Gastrocnemius medialis (tissue), 4 donors: ENCODE data around the gene RPS14. TPM values are rescaled to one million over a fixed set of nuclear protein-coding genes. Genes with fewer than 3 reads are reported as not detected.
A peak's percentile ranks its signal among the peaks of the same experiment; 100 is the strongest.

Source experiments
- ATAC-seq, 2 donors: fragments of 150-250 bp; one replicate each; pipeline ENCODE4 v1.9.1; 2016
- DNase-seq, 2 donors: peaks; one replicate each; pipeline ENCODE4 v3.0.0-alpha.2; 2019
- H3K27ac ChIP-seq, 4 donors: fragments of 200-600 bp; sonication (generic); 1 replicate in 1 of 4; 2 replicates in 3 of 4; pipeline ENCODE4 v1.5.1; 2016 to 2018; ENCODE audit warnings: mild to moderate bottlenecking in 2 of 4, moderate library complexity in 1 of 4
- H3K27me3 ChIP-seq, 3 donors: fragments of 200-600 bp; sonication (generic) in 2 of 3; 1 replicate in 1 of 3; 2 replicates in 2 of 3; pipeline versions ENCODE4 v1.5.1 to v1.6.0; 2016 to 2019; ENCODE audit warnings: mild to moderate bottlenecking in 1 of 3, moderate library complexity in 1 of 3
- H3K36me3 ChIP-seq, 2 donors: fragments of 200-600 bp; sonication (generic) in 1 of 2; one replicate each; pipeline ENCODE4 v1.5.1; 2017 to 2018
- H3K4me1 ChIP-seq, 2 donors: fragments of 200-600 bp; sonication (generic) in 1 of 2; one replicate each; pipeline ENCODE4 v1.5.1; 2016 to 2017; ENCODE audit warnings: mild to moderate bottlenecking in 2 of 2
- H3K4me3 ChIP-seq, 4 donors: fragments of 200-600 bp; sonication (generic) in 3 of 4; 1 replicate in 1 of 4; 2 replicates in 3 of 4; pipeline ENCODE4 v1.5.1; 2016 to 2019; ENCODE audit warnings: mild to moderate bottlenecking in 2 of 4
- H3K9me3 ChIP-seq, 3 donors: fragments of 200-600 bp; sonication (generic) in 2 of 3; 1 replicate in 1 of 3; 2 replicates in 2 of 3; pipeline ENCODE4 v1.5.1; 2016 to 2019
- CTCF ChIP-seq, 5 experiments: fragments of 450-650 bp in 3 of 5; fragments of 200-600 bp in 2 of 5; sonication (generic) in 2 of 5; IDR thresholded peaks in 4 of 5; conservative IDR thresholded peaks in 1 of 5; 1 replicate in 4 of 5; 2 replicates in 1 of 5; pipeline ENCODE4 v1.5.1; 2016 to 2019; ENCODE audit warnings: antibody characterized with exemption in 5 of 5, mild to moderate bottlenecking in 3 of 5, moderate library complexity in 3 of 5
- POLR2A ChIP-seq, 2 donors: fragments of 450-650 bp; IDR thresholded peaks; one replicate each; pipeline ENCODE4 v1.6.1; 2017; ENCODE audit warnings: antibody characterized with exemption in 2 of 2, mild to moderate bottlenecking in 2 of 2, moderate library complexity in 2 of 2
- in situ Hi-C, 4 donors: fragments of 200-750 bp; cut with MboI; loops; one replicate each; pipeline versions ENCODE4 v1.15.0 to v1.8.0; 2017; ENCODE audit warnings: low sequenced_read_pairs in 4 of 4
- intact Hi-C: fragments of 100-400 bp; cut with DNase I; formaldehyde crosslinking; loops from one replicate; pipeline ENCODE4 v1.15.1; 2023; ENCODE audit warnings: low total_unique reads
- total RNA-seq, 4 donors: library from RNA; depleted of rRNA; stranded (reverse); fragments of >200 nt; gene quantifications; one replicate each; pipeline versions ENCODE4 v1.1.0 to v1.2.3, GENCODE V29; 2016

RPS14 gene
- total RNA-seq, 4 donors from 2014 or later, result 1,865 to 2,215 (median 2,024) TPM

GRCh38 chr5:150488519-150489359 is 39.2 kb upstream of the RPS14 start:
- intact Hi-C loops (no loop called here), in situ Hi-C loops (no loop called here)
- TF ChIP-seq POLR2A (IDR thresholded peaks at IDR 0.05), result no peak
- no peak for TF ChIP-seq CTCF (IDR thresholded peaks at IDR 0.05 in 4 of 5, conservative IDR thresholded peaks at IDR 0.05 in 1 of 5)
- Histone ChIP-seq H3K27me3 (no peaks in the 10 kb centered on the region), H3K27ac (peak overlapping the region; percentile 83 to 98 (median 95)), H3K9me3 (no peaks in the 10 kb centered on the region), H3K4me1 (peaks cover 57 to 58% of the 10 kb centered on the region in 2 donors), H3K36me3 (no peaks in the 10 kb centered on the region), H3K4me3 (peak overlapping the region in 3 of 4 donors; percentile 17 to 100 (median 80))
- ATAC-seq, result peak; percentile 45 to 55
- peak in 1 of 2 donors; percentile 56 for DNase-seq

DNA sequence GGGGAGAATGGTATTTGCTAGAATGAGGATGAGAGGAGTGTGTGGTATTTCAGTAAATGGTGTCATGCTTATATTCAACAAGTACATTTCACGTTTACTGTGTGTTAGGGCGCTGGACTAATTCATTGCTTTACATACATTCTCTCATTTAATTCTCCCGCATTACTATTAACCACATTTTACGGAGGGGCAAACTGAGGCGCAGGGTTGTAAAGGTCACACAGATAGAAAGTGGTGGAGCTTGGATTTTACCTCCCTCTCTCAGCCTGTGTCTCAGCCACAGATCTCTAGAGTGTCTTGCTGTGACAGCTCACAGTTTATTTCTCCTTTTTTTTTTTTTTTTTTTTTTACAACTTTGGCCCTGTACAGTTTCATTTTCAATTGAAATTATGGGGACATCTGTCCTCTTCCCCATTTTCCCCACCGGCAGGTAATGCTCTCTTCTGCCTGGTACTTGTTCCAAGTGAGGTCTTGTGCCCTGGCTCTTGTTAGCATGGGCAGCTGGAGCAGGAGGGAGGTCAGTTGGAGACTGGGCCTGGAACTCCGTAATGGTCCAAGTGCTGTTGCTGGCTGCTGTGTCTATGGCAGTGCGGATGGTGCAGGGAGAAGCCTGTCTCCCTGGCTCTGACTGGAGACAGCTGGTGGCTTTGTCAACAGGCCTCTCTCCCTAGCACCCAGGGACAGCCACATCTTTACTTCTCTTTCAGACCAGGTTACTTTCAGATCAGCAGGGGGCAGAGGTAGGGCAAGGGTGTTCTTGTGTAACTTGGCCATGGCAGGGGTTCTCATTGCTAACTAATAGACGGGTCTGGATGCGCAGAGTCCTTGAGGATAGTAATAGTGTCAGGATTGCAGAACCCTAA is 37.9 kb upstream of the RPS14 start:
- Histone ChIP-seq H3K27me3 (no peaks in the 10 kb centered on the region), H3K4me1 (peaks cover 56 to 57% of the 10 kb centered on the region in 2 donors), H3K4me3 (peak overlapping the region; percentile 80 to 100 (median 94)), H3K9me3 (no peaks in the 10 kb centered on the region), H3K36me3 (no peaks in the 10 kb centered on the region), H3K27ac (peak overlapping the region; percentile 83 to 98 (median 95))
- intact Hi-C loops, result loop anchor here (2.0 kb wide), 2 partner anchors 27 to 37 kb away; no protein-coding TSS in a partner anchor
- in situ Hi-C loops, result no loop called here
- TF ChIP-seq CTCF (IDR thresholded peaks at IDR 0.05 in 4 of 5, conservative IDR thresholded peaks at IDR 0.05 in 1 of 5) (peak in 1 of 5 experiments; percentile 22), POLR2A (IDR thresholded peaks at IDR 0.05) (peak in 1 of 2 donors; percentile 38)
- DNase-seq (peak; percentile 64 to 82), ATAC-seq (peak; percentile 51 to 70)

DNA sequence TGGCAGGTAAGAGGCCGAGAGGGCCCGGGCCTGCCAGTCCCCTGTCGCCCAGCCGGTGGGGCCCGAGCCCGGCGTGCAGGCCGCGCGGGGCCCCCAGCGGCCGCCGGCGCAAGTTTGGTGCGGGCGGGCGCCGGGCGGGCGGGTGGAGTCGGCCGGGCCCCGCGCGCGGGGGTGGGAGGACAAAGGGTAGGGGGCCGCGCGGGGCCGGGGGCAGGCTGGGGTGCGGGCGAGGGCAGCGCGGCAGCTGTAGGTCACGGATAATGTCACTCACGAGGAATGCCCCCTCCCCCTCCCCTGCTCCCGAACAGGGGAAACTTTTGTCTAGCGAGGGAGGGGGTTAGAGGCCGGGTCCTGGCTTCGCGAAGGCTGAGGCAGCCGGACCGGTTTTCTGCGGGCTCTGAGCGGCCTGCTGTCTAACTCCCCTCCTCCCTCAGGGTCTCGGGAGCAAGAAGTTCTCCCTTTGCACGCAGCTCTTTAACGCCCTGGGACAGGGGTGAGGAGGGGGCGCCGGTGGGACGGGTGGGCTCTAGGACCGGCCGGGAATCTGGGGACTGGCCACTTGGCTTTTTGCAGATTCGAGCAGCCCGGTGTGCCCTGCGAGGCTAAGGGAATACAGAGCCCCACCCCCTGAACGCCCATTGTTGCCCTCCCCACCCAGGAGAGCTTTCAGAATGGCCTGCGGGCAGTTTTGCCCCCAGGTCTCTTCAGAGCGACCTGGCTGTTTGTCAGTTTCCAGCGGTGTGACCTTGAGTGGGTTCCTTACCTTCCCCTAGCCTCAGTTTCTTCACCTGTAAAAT is 37.1 kb upstream of the RPS14 start:
- intact Hi-C loops, result loop anchor here (2.0 kb wide), 2 partner anchors 26 to 38 kb away; no protein-coding TSS in a partner anchor
- no peak for TF ChIP-seq POLR2A (IDR thresholded peaks at IDR 0.05)
- peak in 1 of 5 experiments; percentile 9 for TF ChIP-seq CTCF (IDR thresholded peaks at IDR 0.05 in 4 of 5, conservative IDR thresholded peaks at IDR 0.05 in 1 of 5)
- peak; percentile 35 to 46 for ATAC-seq
- Histone ChIP-seq H3K9me3 (no peaks in the 10 kb centered on the region), H3K36me3 (no peaks in the 10 kb centered on the region), H3K27ac (peak overlapping the region; percentile 83 to 98 (median 95)), H3K4me1 (peaks cover 48 to 49% of the 10 kb centered on the region in 2 donors), H3K4me3 (peak overlapping the region; percentile 80 to 100 (median 94)), H3K27me3 (no peaks in the 10 kb centered on the region)
- peak in 1 of 2 donors; percentile 58 for DNase-seq
- in situ Hi-C loops, result no loop called here
